Activated T-cell treated with anti-CD3 and anti-CD28 coated beads, Interleukin-2, amount 50 U/mL, for 4 hours (primary cell): ENCODE results near the gene ARID1B. TPM values are rescaled to one million over a fixed set of nuclear protein-coding genes. Genes with fewer than 3 reads are reported as not detected.

Source experiments
- ATAC-seq, 2 donors: fragments of 200-7000 bp; cut with Tn5 transposase; one replicate each; pipeline ENCODE4 v1.10.0; 2021
- DNase-seq: peaks from one replicate; pipeline ENCODE4 v3.0.0-alpha.2; 2020
- H3K27me3 Mint-ChIP-seq: one replicate; pipeline ENCODE4 v1.8.0; 2021; ENCODE audit warnings: low read depth, mixed read lengths
- H3K36me3 Mint-ChIP-seq: one replicate; pipeline ENCODE4 v1.8.0; 2022; ENCODE audit warnings: mixed read lengths; ENCODE audit not compliant: insufficient read depth
- H3K4me1 Mint-ChIP-seq: one replicate; pipeline ENCODE4 v1.8.0; 2021; ENCODE audit warnings: low read depth, mixed read lengths
- H3K4me3 Mint-ChIP-seq: one replicate; pipeline ENCODE4 v1.8.0; 2021; ENCODE audit warnings: mild to moderate bottlenecking, moderate library complexity, mixed read lengths
- H3K9me3 Mint-ChIP-seq: one replicate; pipeline ENCODE4 v1.8.0; 2021; ENCODE audit warnings: mixed read lengths
- total RNA-seq, 3 donors: library from RNA; stranded (reverse); gene quantifications; one replicate each; pipeline ENCODE4 v1.2.1, GENCODE V29; 2021

Gene ARID1B
- total RNA-seq, 3 donors from 2014 or later = 45.6 to 46.6 (median 46.0) TPM

DNA sequence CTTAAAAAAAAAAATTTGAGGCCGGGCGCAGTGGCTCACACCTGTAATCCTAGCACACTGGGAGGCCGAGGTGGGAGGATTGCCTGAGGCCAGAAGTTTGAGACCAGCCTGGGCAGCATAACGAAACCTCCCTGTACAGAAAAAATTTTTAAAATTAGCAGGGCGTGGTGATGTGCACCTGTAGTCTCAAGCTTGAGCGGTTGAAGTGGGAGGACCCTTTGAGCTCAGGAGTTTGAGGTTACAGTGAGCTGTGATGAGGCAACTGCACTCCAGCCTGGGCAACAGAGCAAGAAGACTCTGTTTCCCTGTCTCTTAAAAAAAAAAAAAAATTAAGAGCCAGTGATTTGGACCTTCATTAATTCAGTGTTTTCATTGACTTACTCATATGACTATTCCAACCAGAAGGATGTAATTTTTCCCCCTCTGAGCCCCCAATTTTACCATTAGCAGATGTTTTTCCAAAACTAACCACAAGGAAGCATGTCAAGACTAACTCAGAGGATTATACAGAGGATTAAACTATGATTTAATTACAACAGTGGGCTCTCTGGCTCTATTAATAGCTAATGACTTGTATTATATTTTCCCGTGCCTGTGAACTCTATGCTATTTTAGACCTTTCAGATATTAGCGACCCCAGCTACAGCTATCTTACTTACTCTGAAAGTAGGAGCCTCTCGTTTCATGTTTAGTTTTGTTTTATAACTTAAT lies 75.1 kb downstream of the ARID1B start:
- Mint-ChIP-seq H3K4me3 (no peak overlapping the region), H3K9me3 (no peaks in the 10 kb centered on the region), H3K36me3 (peaks cover 2% of the 10 kb centered on the region), H3K27me3 (no peaks in the 10 kb centered on the region), H3K4me1 (peaks cover 93% of the 10 kb centered on the region)
- ATAC-seq (no peak), DNase-seq (no peak)

DNA sequence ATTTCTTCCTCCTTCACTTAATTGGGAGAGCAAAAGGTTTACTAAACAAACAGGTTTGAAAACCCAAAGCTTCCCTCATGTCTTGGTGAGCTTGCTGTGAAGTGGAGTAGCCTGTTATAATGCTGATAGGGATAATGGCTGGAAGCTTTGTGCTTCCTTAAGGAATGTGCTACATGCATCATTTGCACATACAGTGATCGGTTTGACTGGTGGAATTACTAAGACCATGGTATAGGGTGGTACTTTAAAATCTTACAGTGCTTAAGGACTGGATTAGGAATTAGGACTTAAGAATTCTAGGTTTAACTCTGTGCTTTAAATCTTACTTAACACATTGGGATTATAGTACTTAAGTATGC lies 75.7 kb downstream of the ARID1B start:
- ATAC-seq (no peak), DNase-seq (no peak)
- H3K9me3 Mint-ChIP-seq = no peaks in the 10 kb centered on the region
- no peak overlapping the region for H3K4me3 Mint-ChIP-seq
- H3K27me3 Mint-ChIP-seq = no peaks in the 10 kb centered on the region
- H3K4me1 Mint-ChIP-seq = peaks cover 93% of the 10 kb centered on the region
- H3K36me3 Mint-ChIP-seq = peaks cover 3% of the 10 kb centered on the region

DNA sequence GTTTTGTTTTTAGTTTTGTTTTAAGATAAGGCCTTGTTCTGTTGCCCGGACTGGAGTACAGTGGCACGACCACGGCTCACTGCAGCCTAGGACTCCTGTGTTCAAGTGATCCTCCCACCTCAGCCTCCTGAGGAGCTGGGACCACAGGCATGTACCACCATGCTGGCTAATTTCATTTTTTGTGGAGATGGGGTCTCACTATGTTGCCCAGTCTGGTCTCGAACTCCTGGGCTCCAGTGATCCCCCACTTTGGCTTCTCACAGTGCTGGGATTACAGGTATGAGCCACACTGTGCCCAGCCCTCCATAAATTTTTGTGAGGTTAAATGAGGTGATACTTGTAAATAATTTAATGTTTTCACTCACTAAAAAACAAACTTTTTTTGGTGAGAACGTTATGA lies 76.6 kb downstream of the ARID1B start:
- ATAC-seq (no peak), DNase-seq (no peak)
- Mint-ChIP-seq H3K4me3 (no peak overlapping the region), H3K27me3 (no peaks in the 10 kb centered on the region), H3K36me3 (peaks cover 4% of the 10 kb centered on the region), H3K4me1 (peaks cover 92% of the 10 kb centered on the region), H3K9me3 (no peaks in the 10 kb centered on the region)

DNA sequence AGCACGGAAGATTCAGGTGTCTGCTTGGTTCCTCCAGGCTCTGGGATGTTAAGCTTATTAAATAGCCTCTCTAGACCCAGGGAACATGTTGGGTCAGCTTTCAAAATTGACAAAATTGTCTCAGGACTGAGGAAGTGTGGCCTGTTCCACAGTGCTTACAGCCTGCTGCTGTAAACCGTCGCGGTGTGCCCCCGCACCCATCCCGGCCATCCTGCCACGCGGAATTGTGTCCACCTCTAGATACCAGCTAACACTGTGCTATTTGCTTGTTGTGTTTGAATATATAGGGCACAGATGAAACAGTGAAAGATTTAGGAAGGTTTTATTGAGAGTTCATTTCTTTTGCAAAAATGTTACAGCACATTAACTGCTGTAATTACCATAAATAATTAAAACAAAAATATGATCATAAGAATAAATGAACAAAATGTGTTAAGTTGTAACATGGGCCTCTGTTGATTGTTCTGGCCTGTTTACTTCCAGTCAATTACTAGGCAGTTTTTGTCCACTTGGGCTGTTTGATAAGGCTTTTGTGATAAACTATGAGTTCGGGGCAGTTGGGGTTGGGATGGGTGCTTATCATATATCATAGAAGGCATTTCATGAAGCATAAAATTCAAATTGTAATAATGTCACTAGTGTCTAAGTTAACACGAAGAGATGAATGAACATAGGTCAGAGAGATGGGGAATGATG lies 77.4 kb downstream of the ARID1B start:
- H3K36me3 Mint-ChIP-seq = peaks cover 4% of the 10 kb centered on the region
- H3K9me3 Mint-ChIP-seq = no peaks in the 10 kb centered on the region
- DNase-seq (no peak), ATAC-seq (no peak)
- no peak overlapping the region for H3K4me3 Mint-ChIP-seq
- peaks cover 88% of the 10 kb centered on the region for H3K4me1 Mint-ChIP-seq
- no peaks in the 10 kb centered on the region for H3K27me3 Mint-ChIP-seq

DNA sequence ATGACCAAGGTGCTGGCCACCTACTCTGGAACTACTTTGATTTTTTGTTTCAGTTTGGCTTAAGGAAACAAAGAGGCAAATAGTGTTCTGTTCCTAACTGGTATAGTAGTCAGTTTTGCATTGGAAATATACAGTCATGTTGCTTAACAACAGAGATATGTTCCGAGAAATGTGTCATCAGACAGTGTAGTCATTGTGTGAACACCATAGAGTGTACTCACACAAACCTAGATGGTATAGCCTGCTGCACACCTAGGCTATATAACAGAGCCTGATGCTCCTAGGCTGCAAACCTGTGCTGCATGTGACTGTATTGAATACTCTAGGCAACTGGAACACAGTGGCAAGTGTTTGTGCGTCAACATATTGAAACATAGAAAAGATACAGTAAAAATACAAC lies 80.4 kb downstream of the ARID1B start:
- H3K4me1 Mint-ChIP-seq = peaks cover 82% of the 10 kb centered on the region
- DNase-seq = no peak

DNA sequence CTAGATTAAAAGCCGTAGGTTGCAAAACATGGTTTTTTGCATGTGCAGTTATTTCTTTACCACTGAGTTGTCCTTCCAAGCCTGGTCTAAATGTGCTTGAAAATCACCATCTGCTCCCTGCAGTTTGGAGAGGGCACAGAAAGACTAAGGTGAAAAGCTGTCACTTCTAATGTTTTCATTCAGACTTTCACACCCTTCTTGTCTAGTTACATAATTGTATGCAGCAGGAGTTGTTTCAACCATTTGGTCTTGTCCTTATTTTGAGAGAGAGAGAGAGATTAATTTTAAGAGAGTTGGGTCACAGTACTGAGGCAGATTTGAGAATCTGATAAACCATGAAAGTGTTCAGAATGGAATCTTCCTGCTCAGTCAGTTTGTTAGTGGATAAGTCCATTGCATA lies 82.5 kb downstream of the ARID1B start:
- no peak for ATAC-seq
- H3K36me3 Mint-ChIP-seq = peaks cover 4% of the 10 kb centered on the region
- no peaks in the 10 kb centered on the region for H3K9me3 Mint-ChIP-seq

More for the DNA sequence above, 80.4 kb downstream of the ARID1B start:
- H3K27me3 Mint-ChIP-seq = no peaks in the 10 kb centered on the region
- no peak overlapping the region for H3K4me3 Mint-ChIP-seq
- H3K36me3 Mint-ChIP-seq = peaks cover 4% of the 10 kb centered on the region
- ATAC-seq = peak; percentile 97
- no peaks in the 10 kb centered on the region for H3K9me3 Mint-ChIP-seq

DNA sequence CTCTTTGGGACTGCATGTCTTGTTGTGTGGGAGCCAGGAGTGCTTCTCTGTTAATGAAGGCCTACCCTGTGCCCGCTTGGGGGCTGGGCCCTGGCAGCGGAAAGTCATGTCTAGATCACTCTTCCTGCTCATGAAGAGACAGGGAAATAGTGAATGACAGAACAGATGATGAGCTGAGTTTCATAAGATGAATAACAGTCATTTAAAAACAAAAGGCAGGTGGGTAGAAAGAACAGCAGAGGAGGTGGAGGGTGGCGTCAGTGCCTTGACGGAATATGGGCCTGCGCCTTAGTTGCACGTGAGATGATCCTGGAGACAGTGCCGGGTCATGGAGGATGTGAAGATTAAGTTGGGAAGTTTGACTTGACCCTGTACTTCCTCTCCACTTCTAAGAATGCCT lies 85.5 kb downstream of the ARID1B start:
- Mint-ChIP-seq H3K27me3 (no peaks in the 10 kb centered on the region), H3K4me3 (no peak overlapping the region), H3K4me1 (peaks cover 78% of the 10 kb centered on the region), H3K36me3 (peaks cover 3% of the 10 kb centered on the region), H3K9me3 (no peaks in the 10 kb centered on the region)
- DNase-seq (peak; percentile 13), ATAC-seq (peak; percentile 69 to 70)

More for the DNA sequence above, 82.5 kb downstream of the ARID1B start:
- Mint-ChIP-seq H3K4me3 (no peak overlapping the region), H3K4me1 (peaks cover 76% of the 10 kb centered on the region), H3K27me3 (no peaks in the 10 kb centered on the region)
- DNase-seq = no peak

DNA sequence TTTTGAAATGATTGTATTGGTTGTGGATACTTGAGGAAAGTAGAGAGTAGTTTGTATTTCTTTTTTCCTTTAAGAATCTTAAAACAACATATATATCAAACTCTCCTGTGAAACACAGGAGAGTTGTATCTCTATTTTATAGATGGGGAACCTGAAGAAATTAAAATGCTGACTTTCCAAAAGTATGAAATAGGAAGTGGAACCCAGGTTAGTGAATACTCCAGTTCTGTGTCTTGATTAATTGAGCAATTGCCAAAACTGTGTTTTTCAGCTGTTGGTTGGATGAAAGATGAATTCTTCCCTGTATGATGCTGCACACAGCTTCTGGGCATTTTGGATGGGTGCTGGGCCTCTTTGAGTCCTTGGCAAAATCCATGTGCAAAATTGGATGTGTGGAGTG lies 86.3 kb downstream of the ARID1B start:
- H3K27me3 Mint-ChIP-seq = no peaks in the 10 kb centered on the region
- H3K4me1 Mint-ChIP-seq = peaks cover 78% of the 10 kb centered on the region
- no peaks in the 10 kb centered on the region for H3K9me3 Mint-ChIP-seq
- no peaks in the 10 kb centered on the region for H3K36me3 Mint-ChIP-seq
- no peak for DNase-seq
- no peak overlapping the region for H3K4me3 Mint-ChIP-seq
- no peak for ATAC-seq

DNA sequence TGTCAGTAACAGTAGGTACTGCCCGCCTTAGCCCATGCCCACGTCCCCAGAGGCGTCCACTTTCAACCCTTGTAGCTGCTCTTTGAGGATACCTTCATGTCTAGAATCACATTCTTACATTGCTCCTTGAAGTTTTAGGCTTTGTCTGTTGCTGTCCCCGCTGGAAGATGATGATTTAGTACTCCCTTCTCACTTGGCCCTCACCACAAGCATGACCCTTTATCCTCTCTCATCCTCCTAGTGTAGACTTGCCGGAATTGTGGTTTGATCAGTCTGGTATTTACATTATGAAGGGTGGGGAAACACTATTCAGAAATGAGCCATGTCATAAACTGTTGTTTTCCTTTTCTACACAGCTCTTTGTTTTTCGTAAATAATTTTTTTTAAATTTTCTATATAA lies 87.4 kb downstream of the ARID1B start:
- Mint-ChIP-seq H3K9me3 (no peaks in the 10 kb centered on the region), H3K4me3 (no peak overlapping the region), H3K36me3 (no peaks in the 10 kb centered on the region), H3K4me1 (peaks cover 79% of the 10 kb centered on the region), H3K27me3 (no peaks in the 10 kb centered on the region)
- no peak for DNase-seq
- no peak for ATAC-seq

DNA sequence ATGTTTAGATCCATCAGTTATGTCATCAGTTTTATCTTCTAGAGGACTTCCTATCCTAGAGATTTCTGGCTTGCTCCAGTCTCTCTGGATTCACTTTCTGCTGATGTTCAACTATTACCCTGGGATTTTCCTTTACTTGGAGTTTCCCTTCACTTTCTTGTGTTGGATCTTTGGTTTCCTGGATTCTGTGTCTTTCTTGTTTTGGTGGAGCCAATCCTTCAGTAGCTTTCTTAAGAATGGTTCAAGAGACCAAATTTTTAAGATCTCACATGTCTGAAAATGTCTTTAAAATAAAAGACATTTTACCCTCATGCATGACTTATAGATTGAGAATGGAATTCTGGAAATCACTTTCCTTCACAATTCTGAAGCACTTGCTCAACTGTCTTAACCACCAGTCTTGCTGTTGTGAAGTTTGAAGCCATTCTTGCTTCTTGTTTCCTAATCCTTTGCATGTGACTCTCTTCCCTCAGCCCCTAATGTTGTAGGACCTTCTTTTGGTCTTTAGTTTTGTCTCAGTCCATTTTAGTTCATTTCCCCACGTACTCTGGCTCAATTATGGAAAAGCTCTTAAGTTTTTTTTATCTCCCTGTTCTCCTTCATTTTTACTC lies 87.9 kb downstream of the ARID1B start:
- no peaks in the 10 kb centered on the region for H3K27me3 Mint-ChIP-seq

DNA sequence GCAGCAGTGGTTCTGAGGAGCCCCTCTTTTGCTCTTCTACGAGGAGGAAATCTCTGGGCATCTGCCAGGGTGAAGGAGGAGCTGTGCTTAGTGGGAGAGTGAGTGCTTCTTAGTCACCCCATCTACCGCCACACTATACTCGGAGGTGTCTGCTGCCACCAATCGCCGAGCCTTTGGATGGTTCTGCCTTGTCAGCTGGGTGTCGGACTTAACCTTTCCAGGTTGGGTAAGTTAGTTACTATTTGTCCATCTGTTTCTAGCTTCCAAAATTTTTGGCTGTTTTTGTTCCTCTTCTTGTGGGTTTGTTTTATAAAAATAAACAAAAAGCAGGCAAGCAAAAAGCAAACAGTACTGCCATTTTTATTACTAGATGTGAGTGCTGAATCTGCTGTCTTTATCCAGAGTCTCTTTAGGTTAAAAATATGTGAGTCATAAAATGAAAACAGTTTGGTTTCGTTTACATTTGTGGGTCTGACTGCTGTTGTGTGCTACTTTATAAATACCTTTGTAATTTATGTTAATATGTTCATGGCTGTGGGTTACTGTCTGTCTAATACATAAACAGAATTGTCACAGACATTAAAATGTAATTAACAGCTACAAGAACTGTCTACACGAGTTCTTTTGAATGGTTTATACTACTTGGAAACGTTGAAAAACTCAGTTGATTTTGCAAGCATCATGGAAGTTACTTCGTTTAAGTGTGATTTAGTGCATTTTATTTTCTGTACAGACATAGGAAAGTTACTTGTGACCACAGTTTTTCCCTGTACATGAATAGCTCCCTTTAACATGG lies 89.2 kb downstream of the ARID1B start:
- ATAC-seq (peak; percentile 64 to 75), DNase-seq (peak; percentile 24)
- Mint-ChIP-seq H3K36me3 (no peaks in the 10 kb centered on the region), H3K4me1 (peaks cover 76% of the 10 kb centered on the region), H3K27me3 (no peaks in the 10 kb centered on the region), H3K4me3 (peak overlapping the region; percentile 29), H3K9me3 (no peaks in the 10 kb centered on the region)

More for the DNA sequence above, 87.9 kb downstream of the ARID1B start:
- ATAC-seq (no peak), DNase-seq (no peak)
- Mint-ChIP-seq H3K36me3 (no peaks in the 10 kb centered on the region), H3K9me3 (no peaks in the 10 kb centered on the region), H3K4me3 (no peak overlapping the region), H3K4me1 (peaks cover 75% of the 10 kb centered on the region)

DNA sequence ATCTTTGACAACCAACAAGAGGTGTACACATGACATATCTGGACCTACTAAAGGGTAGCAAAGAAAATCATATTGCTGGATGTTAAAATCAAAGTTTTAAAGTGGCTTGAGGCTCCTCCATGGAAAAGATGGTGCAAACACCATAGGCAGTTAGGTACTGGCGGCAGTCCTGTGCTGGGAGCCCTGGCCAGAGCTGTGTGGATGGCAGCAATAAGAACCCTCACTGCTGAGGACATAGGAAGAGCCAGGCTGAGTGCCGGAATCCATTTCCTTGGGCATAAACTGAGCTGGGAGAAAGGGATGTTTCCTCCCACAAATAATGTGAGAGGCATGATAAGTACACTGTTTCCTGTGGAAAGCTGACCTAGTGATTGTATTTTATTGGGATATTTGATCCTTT lies 89.9 kb downstream of the ARID1B start:
- H3K9me3 Mint-ChIP-seq = no peaks in the 10 kb centered on the region
- ATAC-seq (no peak), DNase-seq (no peak)
- no peaks in the 10 kb centered on the region for H3K36me3 Mint-ChIP-seq
- no peaks in the 10 kb centered on the region for H3K27me3 Mint-ChIP-seq
- H3K4me1 Mint-ChIP-seq = peaks cover 72% of the 10 kb centered on the region
- H3K4me3 Mint-ChIP-seq = no peak overlapping the region

DNA sequence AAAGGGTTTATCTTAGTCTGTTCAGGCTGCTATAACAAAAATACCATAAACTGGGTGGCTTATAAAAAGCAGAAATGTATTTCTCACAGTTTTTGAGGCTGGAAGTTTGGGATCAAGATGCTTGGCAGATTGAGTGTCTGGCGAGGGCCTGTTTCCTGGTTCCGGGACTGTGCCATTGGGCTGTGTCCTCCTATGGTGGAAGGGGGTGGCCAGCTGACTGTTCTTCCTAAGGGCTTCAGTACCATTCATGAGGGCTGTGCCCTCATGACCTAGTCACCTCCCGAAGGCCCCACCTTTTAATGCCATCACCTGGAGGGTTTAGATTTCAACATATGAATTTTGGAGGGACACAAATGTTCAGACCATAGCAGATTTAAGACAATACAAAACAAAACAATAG lies 91.2 kb downstream of the ARID1B start:
- Mint-ChIP-seq H3K36me3 (no peaks in the 10 kb centered on the region), H3K4me3 (no peak overlapping the region), H3K27me3 (no peaks in the 10 kb centered on the region), H3K4me1 (peaks cover 68% of the 10 kb centered on the region), H3K9me3 (no peaks in the 10 kb centered on the region)
- ATAC-seq (no peak), DNase-seq (no peak)

DNA sequence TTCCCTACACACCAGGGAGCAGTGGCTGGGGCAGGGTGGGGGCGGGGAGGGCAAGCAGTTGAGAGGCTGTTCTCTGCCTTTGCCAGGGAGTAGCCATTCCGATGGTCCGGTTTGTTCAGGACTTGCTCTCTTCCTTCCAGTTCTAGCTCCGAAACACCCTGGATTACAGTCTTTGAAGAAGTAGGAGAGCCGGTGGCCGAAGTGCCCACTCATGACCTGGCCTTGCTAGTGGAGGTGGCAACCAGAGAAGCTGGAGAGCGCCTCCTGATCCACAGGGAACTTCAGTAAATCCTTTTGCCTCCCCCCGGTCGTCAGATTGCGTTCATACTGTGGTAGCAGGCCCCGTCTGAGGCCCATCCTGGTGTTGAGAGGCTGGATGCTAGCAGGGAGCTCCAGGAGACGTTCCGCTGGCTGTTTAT lies 92.8 kb downstream of the ARID1B start:
- Mint-ChIP-seq H3K4me3 (no peak overlapping the region), H3K4me1 (peaks cover 73% of the 10 kb centered on the region), H3K27me3 (no peaks in the 10 kb centered on the region), H3K9me3 (no peaks in the 10 kb centered on the region), H3K36me3 (peaks cover 2% of the 10 kb centered on the region)
- no peak for ATAC-seq
- DNase-seq = no peak
